GM21717 (cell line): ENCODE results near the gene ZNF165.
A peak's percentile ranks its signal among the peaks of the same experiment; 100 is the strongest.
"Not testable (repeated sequence)": the region's sequence is repeated elsewhere in the genome, so short reads cannot be mapped to it uniquely, and the experiment has no call there.

Experiments
- ATAC-seq: cut with Tn5 transposase; IDR thresholded peaks from one replicate; pipeline ENCODE4 v1.9.1; 2021; ENCODE audit warnings: mild to moderate bottlenecking, moderate library complexity; ENCODE audit not compliant: unreplicated experiment

Gene ZNF165

DNA sequence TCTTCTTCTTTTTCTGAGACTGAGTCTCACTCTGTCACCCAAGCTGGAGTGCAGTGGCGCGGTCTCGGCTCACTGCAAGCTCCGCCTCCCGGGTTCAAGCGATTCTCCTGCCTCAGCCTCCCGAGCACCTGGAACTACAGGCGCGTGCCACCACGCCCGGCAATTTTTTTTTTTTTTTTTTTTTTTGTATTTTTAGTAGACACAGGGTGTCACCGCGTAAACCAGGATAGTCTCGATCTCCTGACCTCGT lies at the start of gene ZNF165:
ZNF165 (plus strand) TSS at position 188 of the 250 bp plus-strand sequence. CDS start 4,913 bp downstream, outside the sequence.
- ATAC-seq = not testable (repeated sequence)

DNA sequence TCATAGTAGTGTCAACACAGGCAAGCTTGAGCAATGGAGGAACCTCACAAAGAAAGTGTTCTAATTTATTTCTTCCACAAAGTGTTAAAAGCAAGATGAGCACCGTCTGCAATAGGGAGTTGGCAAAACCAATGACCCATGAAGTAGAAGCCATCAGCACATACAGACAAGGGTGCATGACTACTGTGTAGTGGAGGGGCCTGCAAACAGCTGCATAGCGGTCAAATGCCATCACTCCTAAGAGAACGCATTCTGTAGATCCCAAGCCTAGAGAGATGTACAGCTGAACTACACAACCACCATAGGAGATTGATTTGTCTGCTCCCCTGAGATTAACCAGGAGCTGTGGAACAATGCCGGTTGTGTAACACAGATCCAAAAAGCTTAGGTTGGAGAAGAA lies 26.8 kb upstream of the ZNF165 start:
- ATAC-seq = no peak

DNA sequence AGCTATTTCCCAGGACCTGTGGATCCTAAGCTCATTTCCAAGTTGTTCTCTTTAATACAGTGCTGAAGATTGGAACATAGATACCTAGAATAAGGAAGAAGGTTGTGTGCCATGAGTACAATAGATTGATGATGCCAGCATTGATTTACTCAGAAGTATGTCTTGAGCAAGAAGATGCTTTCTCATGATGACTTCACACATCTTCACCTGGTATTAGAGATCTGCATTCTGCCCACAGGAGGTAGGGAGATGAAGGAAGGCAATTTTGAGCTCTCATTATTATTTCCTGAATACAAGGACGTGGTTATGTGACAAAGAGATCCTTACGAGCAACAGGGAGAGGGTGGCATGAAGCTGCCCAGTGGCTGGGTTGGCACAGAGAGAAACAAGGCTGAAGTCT lies 20.0 kb upstream of the ZNF165 start:
- ATAC-seq = no peak

DNA sequence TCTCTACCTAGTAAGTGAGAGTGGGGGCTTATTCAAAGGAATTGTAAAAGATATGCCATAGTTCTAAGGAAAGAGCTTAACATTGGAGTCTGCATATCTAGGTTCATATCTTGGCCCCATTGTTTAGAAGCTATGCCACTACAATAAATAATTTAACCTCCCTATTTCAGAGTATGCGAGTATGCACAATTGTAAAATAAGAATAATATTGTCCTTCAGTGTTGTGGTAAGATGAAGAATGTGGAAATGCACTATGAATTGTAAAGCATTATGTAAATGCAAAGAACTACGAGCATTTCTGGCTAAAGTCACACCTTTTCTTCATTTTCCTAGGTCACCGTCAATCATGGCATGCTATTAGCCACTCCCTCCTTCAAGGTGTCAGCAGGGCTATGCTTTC lies 16.1 kb upstream of the ZNF165 start:
- no peak for ATAC-seq

DNA sequence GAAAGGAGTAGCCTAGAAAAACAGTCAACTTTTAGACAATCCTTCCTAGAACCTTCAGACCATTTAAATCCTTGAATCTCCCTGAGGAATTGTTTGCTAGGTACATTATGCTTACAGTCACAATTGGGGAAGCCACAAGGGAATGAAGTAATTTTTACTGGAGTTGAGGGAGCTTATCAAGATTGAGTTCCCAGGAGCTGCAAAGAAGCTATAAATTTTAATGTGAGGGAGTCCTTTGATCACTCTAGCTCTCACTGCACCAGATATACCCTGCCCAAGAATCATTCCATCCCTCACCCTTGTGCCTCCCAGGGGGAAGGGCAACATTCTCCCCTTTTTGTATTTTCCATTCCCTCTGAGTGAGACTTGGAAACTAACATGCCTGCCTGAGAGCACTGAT lies 12.3 kb upstream of the ZNF165 start:
- ATAC-seq = no peak

- ATAC-seq = not testable (repeated sequence)
Measured at GRCh38 chr6:28070968-28071367, 9.4 kb upstream of the ZNF165 start.

DNA sequence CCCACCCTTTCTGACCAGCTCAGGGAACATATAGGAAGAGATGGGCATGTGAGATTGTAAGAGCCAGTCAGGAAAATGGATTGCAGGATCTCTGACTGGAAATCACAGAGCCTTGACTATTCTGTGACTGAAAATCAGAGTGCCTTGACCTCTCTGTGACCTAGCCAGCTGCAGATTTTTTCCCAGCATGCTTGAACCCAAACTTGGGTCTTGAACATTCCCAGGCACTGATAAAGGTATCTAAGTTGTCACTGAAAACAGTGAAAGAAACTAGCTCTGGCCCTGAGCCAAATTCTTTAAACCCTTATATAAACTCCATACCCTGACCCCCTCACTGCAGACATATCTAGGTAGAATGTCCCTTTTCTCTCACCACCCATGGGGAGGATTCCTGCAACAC lies 2.3 kb upstream of the ZNF165 start:
- ATAC-seq = no peak

DNA sequence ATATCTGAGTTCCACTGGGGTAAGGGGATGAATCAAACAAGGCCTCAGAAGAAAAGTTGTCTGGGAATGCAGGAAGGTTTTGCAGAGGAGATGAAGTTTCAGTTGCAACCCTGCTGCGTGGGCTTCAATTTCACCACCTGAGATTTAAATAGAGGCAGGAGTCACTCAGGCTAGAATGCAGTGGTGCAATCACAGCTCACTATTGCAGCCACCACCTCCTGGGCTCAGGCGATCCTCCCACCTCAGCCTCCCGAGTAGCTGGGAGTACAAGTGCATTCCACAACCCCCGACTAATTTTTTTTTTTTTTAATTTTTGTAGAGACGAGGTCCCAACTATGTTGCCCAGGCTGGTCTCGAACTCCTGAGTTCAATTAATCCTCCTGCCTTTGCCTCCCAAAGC lies 1.5 kb upstream of the ZNF165 start:
- ATAC-seq = no peak

- ATAC-seq = peak; percentile 77
Measured at GRCh38 chr6:28080631-28081485, 490 bp downstream of the ZNF165 start.

- peak; percentile 59 for ATAC-seq
Measured at GRCh38 chr6:28081486-28081751, 1.1 kb downstream of the ZNF165 start.

DNA sequence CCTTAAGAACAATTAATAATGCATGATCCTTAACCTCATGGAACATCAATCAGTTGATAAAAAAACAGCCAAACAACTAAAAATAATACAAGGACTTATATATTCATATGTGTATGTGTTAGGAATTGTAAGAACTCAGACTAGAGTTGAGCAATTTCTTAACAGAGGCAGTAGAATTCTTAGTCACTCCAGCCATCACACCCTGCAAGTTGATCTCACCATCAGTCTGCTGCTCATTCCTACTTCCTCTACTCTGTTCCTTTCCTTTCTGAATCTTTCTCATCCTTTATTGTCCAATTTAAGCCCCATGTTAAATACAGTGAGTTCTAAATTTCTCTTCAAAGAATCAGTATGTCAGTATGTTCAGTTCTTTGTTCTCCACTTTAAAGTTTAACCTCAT lies 2.6 kb downstream of the ZNF165 start:
- no peak for ATAC-seq

- ATAC-seq = no peak
Measured at GRCh38 chr6:28089054-28089453, 8.7 kb downstream of the ZNF165 start.

GRCh38 chr6:28090917-28091586 lies 10.7 kb downstream of the ZNF165 start:
- no peak for ATAC-seq

- ATAC-seq = not testable (repeated sequence)
Measured at GRCh38 chr6:28102222-28102621, 21.9 kb downstream of the ZNF165 start.

DNA sequence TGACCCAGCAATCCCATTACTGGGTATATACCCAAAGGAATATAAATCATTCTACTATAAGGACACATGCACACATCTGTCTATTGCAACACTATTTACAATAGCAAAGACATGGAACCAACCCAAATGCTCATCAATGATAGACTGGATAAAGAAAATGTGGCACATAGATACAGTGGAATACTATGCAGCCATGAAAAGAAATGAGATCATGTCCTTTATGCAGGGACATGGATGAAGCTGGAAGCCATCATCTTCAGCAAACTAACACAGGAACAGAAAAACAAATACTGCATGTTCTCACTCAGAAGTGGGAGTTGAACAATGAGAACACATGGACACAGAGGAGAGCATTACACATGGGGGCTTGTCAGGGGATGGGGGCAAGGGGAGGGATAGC lies 22.3 kb downstream of the ZNF165 start:
- ATAC-seq = not testable (repeated sequence)

GRCh38 chr6:28104392-28105244 lies 24.2 kb downstream of the ZNF165 start:
- peak; percentile 99 for ATAC-seq

DNA sequence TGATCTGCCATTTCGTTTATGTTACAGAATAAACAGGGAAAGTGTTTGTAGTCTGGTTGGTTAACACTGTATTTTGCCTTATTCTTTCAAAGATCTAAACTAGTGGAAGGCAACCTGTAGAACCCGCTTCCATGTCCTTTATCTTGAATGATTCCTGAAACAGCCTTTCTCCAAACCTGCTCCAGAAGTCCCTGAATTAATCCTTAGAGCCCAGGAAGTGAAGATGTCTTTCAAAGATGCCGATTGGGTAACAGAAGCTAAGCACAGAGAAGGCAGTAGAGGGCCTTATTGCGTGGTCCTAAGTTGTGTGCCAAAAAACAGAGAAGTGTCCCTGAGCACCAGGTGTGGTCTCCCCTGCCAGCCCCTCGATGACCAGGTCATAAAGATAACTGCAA lies 24.9 kb downstream of the ZNF165 start:
- no peak for ATAC-seq

DNA sequence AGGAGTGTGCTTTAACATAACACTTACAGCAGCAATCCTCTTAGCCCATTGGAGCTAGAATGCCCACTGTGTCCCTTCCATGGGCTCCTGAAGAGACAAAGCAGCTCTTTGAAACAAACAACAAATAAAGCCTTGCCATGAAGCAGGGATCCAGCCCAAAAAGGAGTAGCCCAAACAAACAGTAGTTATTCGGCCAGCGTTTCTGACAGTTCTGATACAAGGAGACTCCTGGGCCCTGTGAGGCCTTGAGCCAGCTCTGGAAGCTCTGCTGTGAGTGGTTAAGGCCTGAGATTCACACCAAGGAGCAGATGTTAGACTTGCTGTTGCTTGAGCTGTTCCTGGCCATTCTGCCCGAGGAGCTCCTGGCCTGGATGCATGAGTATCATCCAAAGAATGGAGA lies 27.1 kb downstream of the ZNF165 start:
- ATAC-seq = no peak

- ATAC-seq = no peak
Measured at GRCh38 chr6:28111964-28112363, 31.6 kb downstream of the ZNF165 start.

DNA sequence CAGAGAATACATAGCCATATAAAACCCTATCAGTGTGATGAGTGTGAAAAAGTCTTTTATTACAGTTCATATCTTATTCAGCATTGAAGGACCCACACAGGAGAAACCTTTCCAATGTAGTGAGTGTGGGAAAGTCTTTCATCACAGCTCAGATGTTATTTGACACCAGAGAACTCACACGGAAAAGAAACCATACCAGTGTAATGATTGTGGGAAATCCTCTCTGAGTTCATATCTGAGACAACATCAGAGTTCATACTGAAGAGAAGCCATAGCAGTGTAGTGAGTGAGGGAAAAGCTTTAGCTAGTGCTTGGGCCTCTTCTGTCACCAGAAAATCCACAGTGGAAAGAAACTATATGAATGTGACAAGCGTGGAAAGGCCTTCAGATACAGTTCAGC lies 35.4 kb downstream of the ZNF165 start:
- ATAC-seq = no peak

GRCh38 chr6:28117386-28118050 lies 37.1 kb downstream of the ZNF165 start:
- ATAC-seq = no peak
